K562 (cell line): ENCODE results near the gene CSTPP1. TPM values are rescaled to one million over a fixed set of nuclear protein-coding genes. Genes with fewer than 3 reads are reported as not detected.

Source experiments
- ATAC-seq: fragments of 200-7000 bp; cut with Tn5 transposase; 3 replicates; pipeline ENCODE4 v1.9.1; 2020; ENCODE audit warnings: moderate library complexity
- BruUV-seq: library from RNA; stranded (reverse); fragments of 400-500 nt; replicated peaks from 2 replicates; lab custom pipeline; 2021; lab: Mats Ljungman, UMichigan
- CTCF ChIA-PET: fragments of 300-600 bp; formaldehyde crosslinking; extraction: SDS; loops from one replicate; lab custom pipeline; 2021; ENCODE audit warnings: low intra/inter-chr PET ratio; lab: Yijun Ruan, JAX
- POLR2A ChIA-PET: fragments of 300-600, 350-650 bp; sonication (Branson Sonifier 250); formaldehyde crosslinking; extraction: SDS; loops from one replicate; lab custom pipeline; 2021; ENCODE audit warnings: antibody characterized with exemption, inconsistent platforms; lab: Yijun Ruan, JAX
- DNase-seq, 4 experiments: peaks; one replicate each; pipeline versions ENCODE4 v3.0.0 to v3.0.0-alpha.2; 2011 to 2018; ENCODE audit warnings: low spot score in 3 of 4, mixed read lengths in 3 of 4; ENCODE audit errors: extremely low read depth in 1 of 4
- FAIRE-seq: peaks from 2 replicates; lab custom pipeline; 2011; peaks lifted over from hg19 to GRCh38; lab: Jason Lieb, UNC
- H2AFZ ChIP-seq: 2 replicates; pipeline ENCODE4 v1.6.0; 2011; ENCODE audit warnings: low read depth, low read length, control low read depth, inconsistent platforms
- H3K27ac ChIP-seq: fragments of 200-600 bp; 3 replicates; pipeline ENCODE4 v1.8.0; 2011; ENCODE audit warnings: low read depth, mild to moderate bottlenecking, control low read depth, inconsistent platforms, low read length, moderate library complexity, mixed read lengths; ENCODE audit errors: extremely low read depth
- H3K27me3 ChIP-seq, 2 experiments: fragments of 300-600 bp in 1 of 2; 2 replicates in 1 of 2; 3 replicates in 1 of 2; pipeline versions ENCODE4 v1.6.0 to v1.8.0; 2011; ENCODE audit warnings: inconsistent platforms in 2 of 2, low read length in 2 of 2, mild to moderate bottlenecking in 1 of 2, mixed read lengths in 1 of 2, moderate library complexity in 1 of 2; ENCODE audit not compliant: control insufficient read depth in 2 of 2, insufficient read depth in 2 of 2
- H3K36me3 ChIP-seq: fragments of 300-600 bp; 3 replicates; pipeline ENCODE4 v1.8.0; 2011; ENCODE audit warnings: mild to moderate bottlenecking, low read length, inconsistent platforms; ENCODE audit not compliant: control insufficient read depth, insufficient read depth
- H3K4me1 ChIP-seq, 2 experiments: fragments of 200-600 bp in 1 of 2; replicated peaks in 1 of 2; 2 replicates in 1 of 2; 3 replicates in 1 of 2; pipeline versions ENCODE4 v1.5.1 to v1.8.0; 2011; ENCODE audit warnings: inconsistent platforms in 2 of 2, low read length in 2 of 2, mild to moderate bottlenecking in 1 of 2, mixed read lengths in 1 of 2, moderate library complexity in 1 of 2; ENCODE audit not compliant: control insufficient read depth in 2 of 2, insufficient read depth in 2 of 2
- H3K4me2 ChIP-seq: 2 replicates; pipeline ENCODE4 v1.6.1; 2011; ENCODE audit warnings: low read length, control low read depth, inconsistent platforms, mixed read lengths; ENCODE audit not compliant: insufficient read depth
- H3K4me3 ChIP-seq: fragments of 200-600 bp; sonication (generic), shearing (Covaris generic); 2 replicates; pipeline ENCODE4 v1.5.1; 2016; ENCODE audit warnings: control low read depth, inconsistent platforms
- H3K79me2 ChIP-seq: fragments of 200-600 bp; 3 replicates; pipeline ENCODE4 v1.8.0; 2011; ENCODE audit warnings: low read length, inconsistent platforms; ENCODE audit not compliant: control insufficient read depth, insufficient read depth
- H3K9ac ChIP-seq, 2 experiments: 2 replicates each; pipeline versions ENCODE4 v1.6.0 to v1.6.1; 2011; ENCODE audit warnings: low read depth in 2 of 2, low read length in 2 of 2, control low read depth in 1 of 2, inconsistent platforms in 1 of 2, mild to moderate bottlenecking in 1 of 2, mixed read lengths in 1 of 2; ENCODE audit not compliant: insufficient read depth in 1 of 2
- H3K9me1 ChIP-seq: one replicate; pipeline ENCODE4 v1.6.0; 2011; ENCODE audit warnings: inconsistent platforms, mild to moderate bottlenecking, low read length, moderate library complexity; ENCODE audit not compliant: control insufficient read depth, insufficient read depth
- H3K9me3 ChIP-seq: replicated peaks from 2 replicates; pipeline ENCODE4 v1.5.1; 2011; ENCODE audit warnings: low read depth, low read length, inconsistent platforms; ENCODE audit not compliant: control insufficient read depth, insufficient read depth
- H4K20me1 ChIP-seq: replicated peaks from 2 replicates; pipeline ENCODE4 v1.6.1; 2011; ENCODE audit warnings: low read length, inconsistent platforms, mixed read lengths; ENCODE audit not compliant: control insufficient read depth, insufficient read depth
- BCL6 ChIP-seq: fragments of 250-450 bp; sonication (Bioruptor Pico); IDR thresholded peaks from 2 replicates; pipeline ENCODE4 v1.4.0; 2020
- EWSR1 ChIP-seq: fragments of 450-650 bp; IDR thresholded peaks from 2 replicates; pipeline ENCODE4 v1.6.1; 2018; ENCODE audit warnings: borderline replicate concordance, mild to moderate bottlenecking, low read depth, moderate library complexity; ENCODE audit not compliant: partially characterized antibody
- FOXK1 ChIP-seq: sonication (generic); formaldehyde crosslinking; IDR thresholded peaks from 2 replicates; pipeline ENCODE4 v1.8.0; 2022; ENCODE audit warnings: missing genetic modification reagents, mild to moderate bottlenecking, borderline replicate concordance
- FUS ChIP-seq: fragments of 200-400 bp; formaldehyde crosslinking; optimal IDR thresholded peaks from 2 replicates; pipeline ENCODE3; 2017; ENCODE audit warnings: low read depth, low read length
- MAFF ChIP-seq: IDR thresholded peaks from 2 replicates; pipeline ENCODE4 v1.6.1; 2012; ENCODE audit warnings: low read length, improper control_type of control experiment
- NCOA2 ChIP-seq, 2 experiments: fragments of 450-650 bp; IDR thresholded peaks; 2 replicates each; pipeline ENCODE4 v1.6.1; 2018; ENCODE audit warnings: mild to moderate bottlenecking in 2 of 2, moderate library complexity in 1 of 2; ENCODE audit not compliant: partially characterized antibody in 2 of 2
- SLC30A9 ChIP-seq: fragments of 250-450 bp; sonication (Bioruptor Pico); IDR thresholded peaks from 2 replicates; pipeline ENCODE4 v1.8.0; 2022; ENCODE audit warnings: mild to moderate bottlenecking, moderate library complexity
- SMC3 ChIP-seq: conservative IDR thresholded peaks from 2 replicates; pipeline ENCODE4 v1.6.1; 2011; ENCODE audit warnings: low read depth, low read length, improper control_type of control experiment; ENCODE audit not compliant: insufficient read depth
- TEAD4 ChIP-seq, 2 experiments: sonication (generic) in 1 of 2; formaldehyde crosslinking in 1 of 2; IDR thresholded peaks; 2 replicates each; pipeline versions ENCODE4 v1.6.1 to v1.8.0; 2012 to 2022; ENCODE audit warnings: borderline replicate concordance in 1 of 2, inconsistent platforms in 1 of 2, low read length in 1 of 2, mild to moderate bottlenecking in 1 of 2, missing genetic modification reagents in 1 of 2
- TFAM ChIP-seq: fragments of 250-450 bp; sonication (Bioruptor Pico); conservative IDR thresholded peaks from 2 replicates; pipeline ENCODE4 v1.5.0; 2021; ENCODE audit warnings: mild to moderate bottlenecking, moderate library complexity
- ZNF217 ChIP-seq: sonication (generic); formaldehyde crosslinking; IDR thresholded peaks from 2 replicates; pipeline ENCODE4 v1.8.0; 2022; ENCODE audit warnings: mild to moderate bottlenecking, missing genetic modification reagents
- ZNF512 ChIP-seq: IDR thresholded peaks from 2 replicates; pipeline ENCODE4 v1.6.1; 2016; ENCODE audit warnings: missing genetic modification characterization, missing compliant biosample characterization
- WGBS: fragments of 100-300 bp; shearing (Covaris generic); methylation state at CpG from one replicate; pipeline ENCODE4 v1.1.6; 2016; ENCODE audit warnings: low coverage, mixed read lengths; ENCODE audit not compliant: insufficient coverage; ENCODE audit errors: missing lambda C conversion rate; 5-methylcytosine and 5-hydroxymethylcytosine counted together
- in situ Hi-C: fragments of 300-500 bp; cut with MboI; formaldehyde crosslinking; loops from 4 replicates; pipeline ENCODE4 v1.15.0; 2018; ENCODE audit warnings: inconsistent platforms, mixed read lengths
- intact Hi-C: fragments of 100-400 bp; cut with micrococcal nuclease; formaldehyde crosslinking; loops from 2 replicates; pipeline ENCODE4 v1.14.2; 2022
- polyA plus RNA-seq, 8 experiments: library from polyadenylated mRNA; depleted of rRNA in 4 of 8; stranded (reverse) in 5 of 8; unstranded in 3 of 8; fragments of >200 nt; fragmentation: Nextera tagmentation in 2 of 8; fragmentation: Illumina TruSeq in 1 of 8; extraction: Ambion mirVana in 2 of 8; extraction: Trizol in 1 of 8; gene quantifications; 2 replicates each; pipeline versions ENCODE4 v1.2.1 to v1.2.3, GENCODE V29; 2011 to 2014; ENCODE audit warnings: inconsistent platforms in 1 of 8, missing spikeins in 1 of 8
- total RNA-seq, 7 experiments: library from RNA; depleted of rRNA in 6 of 7; stranded (reverse); fragments of >200 nt in 6 of 7; fragmentation: Illumina TruSeq in 2 of 7; extraction: Trizol in 2 of 7; gene quantifications; 2 replicates each; pipeline versions ENCODE4 v1.2.1 to v1.2.3, GENCODE V29; 2011 to 2021; ENCODE audit warnings: low replicate concordance in 1 of 7
- TF ChIP-seq, protein P1 (sequence below): fragments of 250-450 bp; sonication (Bioruptor Pico); IDR thresholded peaks from 2 replicates; pipeline ENCODE4 v1.8.0; 2022; ENCODE audit warnings: moderate library complexity, mild to moderate bottlenecking, inconsistent platforms

CSTPP1 gene
- total and polyA plus RNA-seq, 9 of the 15 experiments (the other 6 are each of a cell fraction or from before 2014, with no cell fraction given) = 6.5 to 17.8 (median 9.2) TPM

GRCh38 chr11:47148903-47149531 lies 212.5 kb downstream of the CSTPP1 start:
- 37% methylated on average over 10 of the region's 10 CpGs for WGBS
- CTCF ChIA-PET = no interaction called here
- no peak overlapping the region for H3K9ac ChIP-seq
- no peak for DNase-seq
- ATAC-seq = no peak
- no peak for FAIRE-seq
- no peak overlapping the region for H3K27ac ChIP-seq
- H3K4me3 ChIP-seq = no peak overlapping the region
- POLR2A ChIA-PET = interaction anchor here (0.8 to 1.1 kb wide), 2 partner anchors 14 to 508 kb away, joined by 3 read pairs; no protein-coding TSS in a partner anchor
- intact Hi-C loops = no loop called here
- no peaks in the 10 kb centered on the region for H3K9me3 ChIP-seq
- in situ Hi-C loops = no loop called here
- H3K36me3 ChIP-seq = no peaks in the 10 kb centered on the region
- no peaks in the 10 kb centered on the region; a peak in 1 of 5 replicates for H3K4me1 ChIP-seq
- TF ChIP-seq FUS (no peak), BCL6 (CRISPR knock-in tag) (no peak), MAFF (no peak)
- peaks cover 5% of the 10 kb centered on the region; the same call in 1 of the 2 replicates for H4K20me1 ChIP-seq
- H2AFZ ChIP-seq = no peak overlapping the region
- H3K79me2 ChIP-seq = no peaks in the 10 kb centered on the region
- no peaks in the 10 kb centered on the region for H3K27me3 ChIP-seq
- H3K4me2 ChIP-seq = no peak overlapping the region
- H3K9me1 ChIP-seq = no peaks in the 10 kb centered on the region
- BruUV-seq = no TSS peak

DNA sequence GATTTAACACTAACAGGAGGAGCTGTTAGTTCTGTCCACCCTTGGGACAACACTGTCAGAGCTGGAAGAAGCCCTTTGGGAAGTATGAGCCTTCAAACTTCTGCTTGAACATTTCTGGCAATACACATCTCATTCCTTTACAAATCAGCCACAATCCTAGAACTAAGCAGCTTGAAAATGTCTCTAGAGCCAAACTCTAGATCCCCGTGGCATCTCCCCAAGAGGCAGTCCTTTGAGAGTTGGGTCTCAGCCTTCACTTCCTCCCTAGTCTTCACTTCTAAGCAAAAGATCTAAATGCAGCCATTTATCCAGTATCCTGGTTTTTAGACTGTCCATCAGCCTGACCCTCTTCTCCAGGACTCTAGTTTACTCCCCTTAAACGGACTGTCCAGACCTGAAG lies 213.2 kb downstream of the CSTPP1 start:
- Histone ChIP-seq H2AFZ (no peak overlapping the region), H4K20me1 (peaks cover 9% of the 10 kb centered on the region; the same call in 1 of the 2 replicates), H3K9me1 (no peaks in the 10 kb centered on the region), H3K36me3 (no peaks in the 10 kb centered on the region), H3K79me2 (no peaks in the 10 kb centered on the region), H3K27me3 (no peaks in the 10 kb centered on the region), H3K27ac (no peak overlapping the region), H3K4me1 (no peaks in the 10 kb centered on the region; a peak in 1 of 5 replicates), H3K9ac (no peak overlapping the region), H3K9me3 (no peaks in the 10 kb centered on the region), H3K4me2 (no peak overlapping the region), H3K4me3 (no peak overlapping the region)
- 0% methylated on average over 2 of the region's 2 CpGs for WGBS
- CTCF ChIA-PET = interaction anchor here (0.9 kb wide), 1 partner anchor 8 kb away, joined by 3 read pairs; no protein-coding TSS in a partner anchor
- DNase-seq (no peak), FAIRE-seq (no peak), ATAC-seq (no peak)
- BruUV-seq = no TSS peak
- in situ Hi-C loops (no loop called here), intact Hi-C loops (loop anchor here (5.0 kb wide), 1 partner anchor 47 kb away; no protein-coding TSS in a partner anchor)
- POLR2A ChIA-PET = interaction anchor here (0.8 kb wide), 1 partner anchor 507 kb away, joined by 3 read pairs; no protein-coding TSS in a partner anchor
- TF ChIP-seq ZNF512 (tag) (no peak), SLC30A9 (CRISPR knock-in tag) (no peak), SMC3 (no peak), FOXK1 (CRISPR knock-in tag) (no peak), EWSR1 (no peak), TFAM (CRISPR knock-in tag) (no peak), NCOA2 (IDR thresholded peaks at IDR 0.05; ENCODE audit: partially characterized antibody in 2 of 2) (no peak), TEAD4 (IDR thresholded peaks at IDR 0.05; ENCODE audit: low read length) (no peak), TEAD4 (CRISPR knock-in tag; IDR thresholded peaks at IDR 0.05; ENCODE audit: borderline replicate concordance) (no peak), ZNF217 (CRISPR knock-in tag) (no peak)
- TF ChIP-seq, protein P1, sequence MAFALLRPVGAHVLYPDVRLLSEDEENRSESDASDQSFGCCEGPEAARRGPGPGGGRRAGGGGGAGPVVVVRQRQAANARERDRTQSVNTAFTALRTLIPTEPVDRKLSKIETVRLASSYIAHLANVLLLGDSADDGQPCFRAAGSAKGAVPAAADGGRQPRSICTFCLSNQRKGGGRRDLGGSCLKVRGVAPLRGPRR (CRISPR knock-in tag) = no peak
